NB4 (cell line): Measurements from ENCODE around the gene TMEM42.
"Not testable (repeated sequence)": the region's sequence is repeated elsewhere in the genome, so short reads cannot be mapped to it uniquely, and the experiment has no call there.

Experiments used
- DNase-seq: peaks from one replicate; pipeline ENCODE4 v3.0.0; 2010; ENCODE audit warnings: low read depth
- H3K4me3 ChIP-seq: one replicate; pipeline ENCODE4 v1.5.1; 2011; ENCODE audit warnings: mild to moderate bottlenecking, low read depth, low read length, moderate library complexity
- CTCF ChIP-seq: IDR thresholded peaks from one replicate; pipeline ENCODE4 v1.5.1; 2012; ENCODE audit warnings: low read depth, low read length
- MAX ChIP-seq: IDR thresholded peaks from 2 replicates; pipeline ENCODE4 v1.6.1; 2011; ENCODE audit warnings: low read depth, low read length
- MYC ChIP-seq: IDR thresholded peaks from 2 replicates; pipeline ENCODE4 v1.6.1; 2011; ENCODE audit warnings: low read depth, low read length
- POLR2A ChIP-seq: IDR thresholded peaks from 2 replicates; pipeline ENCODE4 v1.6.1; 2011; ENCODE audit warnings: mild to moderate bottlenecking; ENCODE audit not compliant: insufficient read length; ENCODE audit errors: extremely low read depth

The TMEM42 gene

GRCh38 chr3:44848634-44849033 lies 13.1 kb upstream of the TMEM42 start:
- DNase-seq, result no peak
- TF ChIP-seq MYC, result no peak
- no peak for TF ChIP-seq MAX
- no peak for TF ChIP-seq CTCF
- no peak for TF ChIP-seq POLR2A
- no peak overlapping the region for H3K4me3 ChIP-seq

- not testable (repeated sequence) for DNase-seq, H3K4me3 ChIP-seq
Measured at GRCh38 chr3:44856663-44857062, 5.0 kb upstream of the TMEM42 start.

GRCh38 chr3:44860117-44860516 lies 1.6 kb upstream of the TMEM42 start:
- H3K4me3 ChIP-seq, result no peak overlapping the region
- TF ChIP-seq MYC, result no peak
- no peak for TF ChIP-seq MAX
- no peak for TF ChIP-seq CTCF
- TF ChIP-seq POLR2A, result no peak
- no peak for DNase-seq

GRCh38 chr3:44862226-44862637 lies 520 bp downstream of the TMEM42 start:
- peak; percentile 58 for DNase-seq

GRCh38 chr3:44865272-44866035 lies 3.7 kb downstream of the TMEM42 start:
- no peak overlapping the region for H3K4me3 ChIP-seq
- DNase-seq, result no peak
- TF ChIP-seq MYC, result no peak
- TF ChIP-seq CTCF, result no peak
- TF ChIP-seq POLR2A, result no peak
- no peak for TF ChIP-seq MAX

More at GRCh38 chr3:44862226-44862637, 520 bp downstream of the TMEM42 start:
- TF ChIP-seq MAX (peak; percentile 58), CTCF (no peak)
- peak overlapping the region; percentile 83 for H3K4me3 ChIP-seq

GRCh38 chr3:44867421-44868111 lies 5.9 kb downstream of the TMEM42 start:
- no peak for DNase-seq
- no peak overlapping the region for H3K4me3 ChIP-seq
- TF ChIP-seq MAX (no peak), CTCF (no peak), MYC (no peak)
